IPS DF 19.7 (cell line): Measurements from ENCODE around the gene CNTNAP3.
"Not testable (repeated sequence)": the region's sequence is repeated elsewhere in the genome, so short reads cannot be mapped to it uniquely, and the experiment has no call there.

Source experiments
- DNase-seq: peaks from one replicate; pipeline ENCODE4 v3.0.0-alpha.2; 2013; ENCODE audit warnings: low read depth, low spot score

Gene CNTNAP3

GRCh38 chr9:39287980-39288379 lies at the start of gene CNTNAP3:
TSS of gene CNTNAP3 (minus strand) at chr9:39288167. CDS start at chr9:39288064, 103 bp downstream.
- not testable (repeated sequence) for DNase-seq

- not testable (repeated sequence) for DNase-seq
These were observed 8.0 kb downstream of the CNTNAP3 start for GRCh38 chr9:39279995-39280394.

GRCh38 chr9:39242513-39242912 lies 45.5 kb downstream of the CNTNAP3 start:
- DNase-seq = not testable (repeated sequence)

- DNase-seq = not testable (repeated sequence)
These were observed 55.6 kb downstream of the CNTNAP3 start for GRCh38 chr9:39232130-39232991.

- DNase-seq = not testable (repeated sequence)
These were observed 72.0 kb downstream of the CNTNAP3 start for GRCh38 chr9:39215976-39216375.

GRCh38 chr9:39209773-39210172 lies 78.2 kb downstream of the CNTNAP3 start:
- not testable (repeated sequence) for DNase-seq

- DNase-seq = not testable (repeated sequence)
These were observed 81.3 kb downstream of the CNTNAP3 start for GRCh38 chr9:39206643-39207042.

- not testable (repeated sequence) for DNase-seq
These were observed 82.1 kb downstream of the CNTNAP3 start for GRCh38 chr9:39205842-39206241.

GRCh38 chr9:39200412-39200811 lies 87.6 kb downstream of the CNTNAP3 start:
- DNase-seq = not testable (repeated sequence)

GRCh38 chr9:39198000-39198709 lies 89.8 kb downstream of the CNTNAP3 start:
- not testable (repeated sequence) for DNase-seq

- DNase-seq = not testable (repeated sequence)
These were observed 116.6 kb downstream of the CNTNAP3 start for GRCh38 chr9:39171370-39171769.

GRCh38 chr9:39157714-39158113 lies 130.3 kb downstream of the CNTNAP3 start:
- not testable (repeated sequence) for DNase-seq

- DNase-seq = not testable (repeated sequence)
These were observed 155.0 kb downstream of the CNTNAP3 start for GRCh38 chr9:39132826-39133552.

GRCh38 chr9:39121401-39121800 lies 166.6 kb downstream of the CNTNAP3 start:
- DNase-seq = not testable (repeated sequence)

GRCh38 chr9:39111746-39112145 lies 176.2 kb downstream of the CNTNAP3 start:
- not testable (repeated sequence) for DNase-seq

GRCh38 chr9:39108145-39108544 lies 179.8 kb downstream of the CNTNAP3 start:
- DNase-seq = no peak

GRCh38 chr9:39097208-39097607 lies 190.8 kb downstream of the CNTNAP3 start:
- DNase-seq = not testable (repeated sequence)

GRCh38 chr9:39085311-39085710 lies 202.7 kb downstream of the CNTNAP3 start:
- DNase-seq = not testable (repeated sequence)

GRCh38 chr9:39082574-39082973 lies 205.4 kb downstream of the CNTNAP3 start:
- not testable (repeated sequence) for DNase-seq

GRCh38 chr9:39080081-39080480 lies 207.9 kb downstream of the CNTNAP3 start:
- DNase-seq = not testable (repeated sequence)

GRCh38 chr9:39078621-39079256 lies 209.2 kb downstream of the CNTNAP3 start:
- not testable (repeated sequence) for DNase-seq
